HepG2 (cell line): ENCODE results near the gene ATAD3C. TPM values are rescaled to one million over a fixed set of nuclear protein-coding genes. Genes with fewer than 3 reads are reported as not detected.

ENCODE experiments used
- AHDC1 ChIP-seq: sonication (generic); formaldehyde crosslinking; IDR thresholded peaks from 2 replicates; pipeline ENCODE4 v1.5.1; 2020; ENCODE audit warnings: mild to moderate bottlenecking, missing genetic modification reagents, borderline replicate concordance
- ARHGAP35 ChIP-seq: sonication (generic); formaldehyde crosslinking; IDR thresholded peaks from 2 replicates; pipeline ENCODE4 v1.9.0; 2022; ENCODE audit warnings: mild to moderate bottlenecking, inconsistent platforms, moderate library complexity, missing genetic modification reagents, borderline replicate concordance
- HOXA9 ChIP-seq: sonication (generic); formaldehyde crosslinking; IDR thresholded peaks from 2 replicates; pipeline ENCODE4 v1.8.1; 2022; ENCODE audit warnings: missing genetic modification reagents, mild to moderate bottlenecking, moderate library complexity, borderline replicate concordance
- ZBTB40 ChIP-seq, 2 experiments: fragments of 450-650 bp in 1 of 2; sonication (generic) in 1 of 2; formaldehyde crosslinking in 1 of 2; IDR thresholded peaks; 2 replicates each; pipeline versions ENCODE4 v1.6.1 to v1.8.0; 2016 to 2022; ENCODE audit warnings: antibody characterized with exemption in 1 of 2, mild to moderate bottlenecking in 1 of 2, missing genetic modification reagents in 1 of 2
- ZNF275 ChIP-seq: sonication (generic); formaldehyde crosslinking; IDR thresholded peaks from 2 replicates; pipeline ENCODE4 v1.8.0; 2022; ENCODE audit warnings: missing genetic modification reagents, mild to moderate bottlenecking, inconsistent platforms, borderline replicate concordance
- ZNF652 ChIP-seq: IDR thresholded peaks from 2 replicates; pipeline ENCODE4 v1.6.1; 2016; ENCODE audit warnings: low read depth, borderline replicate concordance
- polyA plus RNA-seq, 8 experiments: library from polyadenylated mRNA; depleted of rRNA in 3 of 8; stranded (reverse) in 7 of 8; unstranded in 1 of 8; fragments of >200 nt; fragmentation: Illumina TruSeq in 4 of 8; extraction: Trizol in 4 of 8; gene quantifications; 2 replicates each; pipeline versions ENCODE4 v1.2.1 to v1.2.3, GENCODE V29; 2011 to 2016; ENCODE audit warnings: low read depth in 4 of 8, missing spikeins in 1 of 8, mixed read lengths in 1 of 8; ENCODE audit not compliant: insufficient read depth in 1 of 8
- total RNA-seq, 5 experiments: library from RNA; depleted of rRNA; stranded (reverse); fragments of >200 nt; fragmentation: Illumina TruSeq; extraction: Trizol; gene quantifications; 2 replicates each; pipeline ENCODE4 v1.2.3, GENCODE V29; 2016; ENCODE audit warnings: low read depth in 1 of 5

The ATAD3C gene
- total and polyA plus RNA-seq, 2 of the 13 experiments (the other 11 are each of a cell fraction or from before 2014, with no cell fraction given), result 2.4 to 3.2 TPM

- TF ChIP-seq AHDC1 (CRISPR knock-in tag) (no peak), ZNF652 (CRISPR knock-in tag) (no peak), HOXA9 (CRISPR knock-in tag) (no peak), ZNF275 (CRISPR knock-in tag) (no peak), ARHGAP35 (CRISPR knock-in tag) (no peak), ZBTB40 (IDR thresholded peaks at IDR 0.05) (no peak), ZBTB40 (CRISPR knock-in tag; IDR thresholded peaks at IDR 0.05) (no peak)
These were observed 28.2 kb upstream of the ATAD3C start, which contains the start of gene ANKRD65 (continued) for GRCh38 chr1:1421147-1421906.
